Suppressor macrophage treated with lipopolysaccharide for 4 hours (primary cell): ENCODE data around the gene DHX36.

ENCODE experiments used
- DNase-seq: peaks from one replicate; pipeline ENCODE4 v3.0.0-alpha.2; 2020

The DHX36 gene

GRCh38 chr3:154223519-154223918, 100.8 kb downstream of the DHX36 start:
- no peak for DNase-seq
